ENCODE results near the gene HECTD2.

Gene HECTD2

GRCh38 chr10:91460681-91461080, 50.5 kb downstream of the HECTD2 start (continued):
- TF ChIP-seq TSHZ2 (CRISPR knock-in tag; IDR thresholded peaks at IDR 0.05) (no peak), PPARA (CRISPR knock-in tag; IDR thresholded peaks at IDR 0.05; ENCODE audit: borderline replicate concordance) (no peak), CSRNP3 (CRISPR knock-in tag; IDR thresholded peaks at IDR 0.05) (no peak)

GRCh38 chr10:91462423-91462822, 52.3 kb downstream of the HECTD2 start:
- TF ChIP-seq ISL1 (CRISPR knock-in tag; IDR thresholded peaks at IDR 0.05) = peak; percentile 52; the same call in 1 of the 2 replicates
- TF ChIP-seq POU6F1 (CRISPR knock-in tag; IDR thresholded peaks at IDR 0.05; ENCODE audit: borderline replicate concordance, low read depth) = no peak
- ATAC-seq = no peak

GRCh38 chr10:91464500-91464899, 54.4 kb downstream of the HECTD2 start:
- TF ChIP-seq ZC3H10 (CRISPR knock-in tag; IDR thresholded peaks at IDR 0.05) = no peak
- TF ChIP-seq BACH2 (CRISPR knock-in tag; IDR thresholded peaks at IDR 0.05; ENCODE audit: borderline replicate concordance) = no peak
- TF ChIP-seq TCF4 (CRISPR knock-in tag; IDR thresholded peaks at IDR 0.05; ENCODE audit: borderline replicate concordance) = no peak
- TF ChIP-seq TOX (CRISPR knock-in tag; IDR thresholded peaks at IDR 0.05; ENCODE audit: borderline replicate concordance) = no peak
- no peak for TF ChIP-seq ISL1 (CRISPR knock-in tag; IDR thresholded peaks at IDR 0.05)
- no peak for TF ChIP-seq PATZ1 (CRISPR knock-in tag; IDR thresholded peaks at IDR 0.05; ENCODE audit: borderline replicate concordance)
- TF ChIP-seq RARB (CRISPR knock-in tag; IDR thresholded peaks at IDR 0.05) = no peak
- TF ChIP-seq TSHZ2 (CRISPR knock-in tag; IDR thresholded peaks at IDR 0.05) = no peak
- no peak for TF ChIP-seq SNAI2 (CRISPR knock-in tag; IDR thresholded peaks at IDR 0.05)
- TF ChIP-seq PPARA (CRISPR knock-in tag; IDR thresholded peaks at IDR 0.05; ENCODE audit: borderline replicate concordance) = no peak
- TF ChIP-seq CREB5 (CRISPR knock-in tag; IDR thresholded peaks at IDR 0.05; ENCODE audit: low read depth) = no peak
- no peak for TF ChIP-seq POU6F1 (CRISPR knock-in tag; IDR thresholded peaks at IDR 0.05; ENCODE audit: borderline replicate concordance, low read depth)
- no peak for TF ChIP-seq ZFP30 (CRISPR knock-in tag; IDR thresholded peaks at IDR 0.05)
- no peak for TF ChIP-seq GLIS3 (CRISPR knock-in tag; IDR thresholded peaks at IDR 0.05)
- TF ChIP-seq ZFP3 (CRISPR knock-in tag; IDR thresholded peaks at IDR 0.05) = no peak
- TF ChIP-seq CSDC2 (CRISPR knock-in tag; IDR thresholded peaks at IDR 0.05) = no peak
- TF ChIP-seq OSR1 (CRISPR knock-in tag; IDR thresholded peaks at IDR 0.05) = no peak
- no peak for ATAC-seq
